Tibial nerve (tissue), 4 donors: ENCODE measurements around the gene ECT2. TPM values are rescaled to one million over a fixed set of nuclear protein-coding genes. Genes with fewer than 3 reads are reported as not detected.

Experiments used
- DNase-seq, 2 donors: peaks; one replicate each; pipeline ENCODE4 v3.0.0-alpha.2; 2019; ENCODE audit warnings: low spot score in 2 of 2
- H3K27ac ChIP-seq, 4 donors: fragments of 200-600 bp; sonication (generic) in 3 of 4; one replicate each; pipeline ENCODE4 v1.5.1; 2017 to 2019; ENCODE audit warnings: mild to moderate bottlenecking in 1 of 4
- H3K27me3 ChIP-seq, 2 donors: fragments of 200-600 bp; sonication (generic) in 1 of 2; one replicate each; pipeline versions ENCODE4 v1.5.1 to v1.6.0; 2017 to 2019
- H3K36me3 ChIP-seq, 3 donors: fragments of 200-600 bp; sonication (generic); one replicate each; pipeline ENCODE4 v1.5.1; 2018 to 2019
- H3K4me1 ChIP-seq, 4 donors: fragments of 200-600 bp; sonication (generic) in 3 of 4; one replicate each; pipeline ENCODE4 v1.5.1; 2017 to 2019
- H3K4me3 ChIP-seq, 4 donors: fragments of 200-600 bp; sonication (generic) in 3 of 4; one replicate each; pipeline ENCODE4 v1.5.1; 2017 to 2019; ENCODE audit warnings: mild to moderate bottlenecking in 1 of 4, moderate library complexity in 1 of 4
- H3K9me3 ChIP-seq, 4 donors: fragments of 200-600 bp; sonication (generic) in 3 of 4; one replicate each; pipeline ENCODE4 v1.5.1; 2017 to 2019
- EP300 ChIP-seq, 2 donors: sonication (generic); formaldehyde crosslinking; IDR thresholded peaks; one replicate each; pipeline ENCODE4 v1.6.1; 2017; ENCODE audit warnings: antibody characterized with exemption in 2 of 2, mild to moderate bottlenecking in 1 of 2
- POLR2A ChIP-seq, 2 donors: fragments of 450-650 bp; IDR thresholded peaks; one replicate each; pipeline ENCODE4 v1.6.1; 2017; ENCODE audit warnings: antibody characterized with exemption in 2 of 2, mild to moderate bottlenecking in 2 of 2, moderate library complexity in 2 of 2
- WGBS, 2 donors: methylation state at CpG; one replicate each; pipeline ENCODE4 v1.1.5; 2018; 5-methylcytosine and 5-hydroxymethylcytosine counted together
- total RNA-seq, 4 donors: library from RNA; depleted of rRNA; stranded (reverse); fragments of >200 nt; gene quantifications; one replicate each; pipeline ENCODE4 v1.1.0, GENCODE V29; 2016
- TF ChIP-seq, protein P1 (sequence below), 5 experiments: fragments of 200-600 bp in 3 of 5; fragments of 450-650 bp in 2 of 5; sonication (generic) in 3 of 5; IDR thresholded peaks; one replicate each; pipeline ENCODE4 v1.5.1; 2016 to 2019; ENCODE audit warnings: antibody characterized with exemption in 5 of 5, mild to moderate bottlenecking in 3 of 5, moderate library complexity in 2 of 5

Gene ECT2
- total RNA-seq, 4 donors from 2014 or later = 3.1 to 9.0 (median 7.0) TPM

DNA sequence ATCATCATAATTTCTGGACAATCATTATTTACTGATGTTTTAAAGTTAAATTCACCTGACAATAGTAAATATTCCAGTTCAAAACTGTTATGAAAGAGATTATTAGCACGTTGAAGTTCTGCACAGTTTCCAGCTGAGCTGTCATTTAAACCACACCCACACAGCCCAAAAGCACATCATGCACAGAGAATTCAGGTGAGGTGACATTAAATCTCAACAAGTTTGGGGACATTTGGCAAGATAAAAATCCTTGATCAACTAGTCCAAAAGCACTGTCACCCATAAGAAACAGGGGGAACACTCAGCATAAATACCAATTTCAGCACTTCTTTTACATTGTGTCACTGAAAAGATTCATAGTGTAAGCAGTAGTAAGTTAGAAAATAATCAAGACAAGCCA, 46.5 kb upstream of the ECT2 start:
- Histone ChIP-seq H3K36me3 (no peaks in the 10 kb centered on the region), H3K27ac (no peak overlapping the region), H3K9me3 (no peaks in the 10 kb centered on the region), H3K27me3 (no peaks in the 10 kb centered on the region), H3K4me3 (no peak overlapping the region), H3K4me1 (peaks cover 0 to 15% (median under 1%) of the 10 kb centered on the region in 4 donors)
- no peak for TF ChIP-seq EP300 (IDR thresholded peaks at IDR 0.05)
- 21 to 33% methylated on average over 1 of the region's 1 CpG for WGBS, 2 donors
- no peak for DNase-seq

DNA sequence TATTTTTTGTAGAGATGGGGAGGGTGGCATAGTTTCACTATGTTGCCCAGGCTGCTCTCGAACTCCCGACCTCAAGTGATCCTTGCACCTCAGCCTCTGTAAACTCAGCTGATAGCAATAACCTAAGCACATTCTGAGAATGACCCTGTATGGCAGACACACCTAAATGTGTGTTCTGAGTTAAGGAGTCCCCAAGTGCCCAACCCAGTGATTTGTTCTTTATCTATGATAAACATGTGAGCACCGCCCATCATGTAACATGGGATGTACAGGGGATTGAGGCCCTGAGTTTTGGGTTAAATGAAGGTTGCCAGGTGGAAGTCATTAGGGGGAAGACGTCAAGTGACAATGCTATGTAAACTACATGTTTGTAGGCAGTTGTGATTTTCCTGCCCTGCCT, 45.4 kb upstream of the ECT2 start:
- Histone ChIP-seq H3K4me1 (peaks cover 0 to 26% (median 4%) of the 10 kb centered on the region in 4 donors), H3K36me3 (no peaks in the 10 kb centered on the region), H3K27me3 (no peaks in the 10 kb centered on the region), H3K4me3 (no peak overlapping the region), H3K9me3 (no peaks in the 10 kb centered on the region), H3K27ac (no peak overlapping the region)
- TF ChIP-seq POLR2A (IDR thresholded peaks at IDR 0.05) (no peak), EP300 (IDR thresholded peaks at IDR 0.05) (no peak)
- TF ChIP-seq, protein P1, sequence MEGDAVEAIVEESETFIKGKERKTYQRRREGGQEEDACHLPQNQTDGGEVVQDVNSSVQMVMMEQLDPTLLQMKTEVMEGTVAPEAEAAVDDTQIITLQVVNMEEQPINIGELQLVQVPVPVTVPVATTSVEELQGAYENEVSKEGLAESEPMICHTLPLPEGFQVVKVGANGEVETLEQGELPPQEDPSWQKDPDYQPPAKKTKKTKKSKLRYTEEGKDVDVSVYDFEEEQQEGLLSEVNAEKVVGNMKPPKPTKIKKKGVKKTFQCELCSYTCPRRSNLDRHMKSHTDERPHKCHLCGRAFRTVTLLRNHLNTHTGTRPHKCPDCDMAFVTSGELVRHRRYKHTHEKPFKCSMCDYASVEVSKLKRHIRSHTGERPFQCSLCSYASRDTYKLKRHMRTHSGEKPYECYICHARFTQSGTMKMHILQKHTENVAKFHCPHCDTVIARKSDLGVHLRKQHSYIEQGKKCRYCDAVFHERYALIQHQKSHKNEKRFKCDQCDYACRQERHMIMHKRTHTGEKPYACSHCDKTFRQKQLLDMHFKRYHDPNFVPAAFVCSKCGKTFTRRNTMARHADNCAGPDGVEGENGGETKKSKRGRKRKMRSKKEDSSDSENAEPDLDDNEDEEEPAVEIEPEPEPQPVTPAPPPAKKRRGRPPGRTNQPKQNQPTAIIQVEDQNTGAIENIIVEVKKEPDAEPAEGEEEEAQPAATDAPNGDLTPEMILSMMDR (IDR thresholded peaks at IDR 0.05) = no peak
- WGBS, 2 donors = 92 to 98% methylated on average over 4 of the region's 4 CpGs
- no peak for DNase-seq

DNA sequence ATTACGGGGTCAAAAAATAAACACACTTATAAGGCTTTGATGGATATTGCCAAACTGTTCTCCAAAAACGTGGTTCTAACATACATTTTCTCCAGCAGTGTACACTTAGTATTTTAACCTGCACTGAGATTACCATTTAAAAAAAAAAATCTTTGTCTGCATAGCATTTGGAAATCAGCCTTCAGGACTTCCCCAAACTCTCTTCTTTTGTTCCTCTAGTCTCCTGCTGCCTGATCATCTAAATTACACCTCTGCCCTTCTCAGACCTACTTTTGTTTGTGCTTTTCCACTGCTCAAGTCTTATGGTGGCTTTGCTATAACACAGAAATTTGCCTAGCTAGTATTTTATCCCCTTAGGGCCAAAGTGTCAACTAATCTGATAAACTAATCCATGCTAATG, 43.5 kb upstream of the ECT2 start:
- no peaks in the 10 kb centered on the region for H3K27me3 ChIP-seq
- TF ChIP-seq EP300 (IDR thresholded peaks at IDR 0.05) = no peak
- no peak for TF ChIP-seq POLR2A (IDR thresholded peaks at IDR 0.05)
- TF ChIP-seq, protein P1 (IDR thresholded peaks at IDR 0.05) = no peak
- H3K4me3 ChIP-seq = no peak overlapping the region
- WGBS, 2 donors = 82 to 83% methylated on average over 2 of the region's 2 CpGs
- peaks cover 0 to 34% (median 4%) of the 10 kb centered on the region in 4 donors for H3K4me1 ChIP-seq
- no peaks in the 10 kb centered on the region for H3K9me3 ChIP-seq
- no peaks in the 10 kb centered on the region for H3K36me3 ChIP-seq
- H3K27ac ChIP-seq = no peak overlapping the region
- DNase-seq = no peak

DNA sequence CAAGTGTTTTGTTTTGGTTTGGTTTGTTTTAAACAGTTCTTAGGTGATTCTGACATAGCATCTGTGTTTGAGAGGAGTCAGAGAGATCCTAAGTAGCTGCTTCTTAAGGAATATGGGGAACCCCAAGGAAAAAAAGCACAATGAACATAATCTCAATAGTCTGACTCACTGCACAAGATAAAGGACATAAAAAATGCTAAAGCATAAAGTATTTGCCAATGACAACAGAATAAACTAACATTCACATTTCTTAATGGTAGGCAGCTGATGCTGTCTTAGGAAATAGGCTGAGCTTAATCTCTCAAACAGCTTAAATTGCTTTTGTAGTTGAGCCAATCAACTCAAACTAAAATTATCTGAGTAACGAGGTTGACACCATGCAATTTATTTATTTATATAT, 42.6 kb upstream of the ECT2 start:
- Histone ChIP-seq H3K9me3 (no peaks in the 10 kb centered on the region), H3K27me3 (no peaks in the 10 kb centered on the region), H3K27ac (no peak overlapping the region), H3K4me3 (no peak overlapping the region), H3K36me3 (no peaks in the 10 kb centered on the region), H3K4me1 (peaks cover 0 to 35% (median 4%) of the 10 kb centered on the region in 4 donors)
- WGBS, 2 donors = 80 to 86% methylated on average over 1 of the region's 1 CpG
- TF ChIP-seq, protein P1 (IDR thresholded peaks at IDR 0.05) = no peak
- TF ChIP-seq POLR2A (IDR thresholded peaks at IDR 0.05) (no peak), EP300 (IDR thresholded peaks at IDR 0.05) (no peak)
- DNase-seq = no peak

DNA sequence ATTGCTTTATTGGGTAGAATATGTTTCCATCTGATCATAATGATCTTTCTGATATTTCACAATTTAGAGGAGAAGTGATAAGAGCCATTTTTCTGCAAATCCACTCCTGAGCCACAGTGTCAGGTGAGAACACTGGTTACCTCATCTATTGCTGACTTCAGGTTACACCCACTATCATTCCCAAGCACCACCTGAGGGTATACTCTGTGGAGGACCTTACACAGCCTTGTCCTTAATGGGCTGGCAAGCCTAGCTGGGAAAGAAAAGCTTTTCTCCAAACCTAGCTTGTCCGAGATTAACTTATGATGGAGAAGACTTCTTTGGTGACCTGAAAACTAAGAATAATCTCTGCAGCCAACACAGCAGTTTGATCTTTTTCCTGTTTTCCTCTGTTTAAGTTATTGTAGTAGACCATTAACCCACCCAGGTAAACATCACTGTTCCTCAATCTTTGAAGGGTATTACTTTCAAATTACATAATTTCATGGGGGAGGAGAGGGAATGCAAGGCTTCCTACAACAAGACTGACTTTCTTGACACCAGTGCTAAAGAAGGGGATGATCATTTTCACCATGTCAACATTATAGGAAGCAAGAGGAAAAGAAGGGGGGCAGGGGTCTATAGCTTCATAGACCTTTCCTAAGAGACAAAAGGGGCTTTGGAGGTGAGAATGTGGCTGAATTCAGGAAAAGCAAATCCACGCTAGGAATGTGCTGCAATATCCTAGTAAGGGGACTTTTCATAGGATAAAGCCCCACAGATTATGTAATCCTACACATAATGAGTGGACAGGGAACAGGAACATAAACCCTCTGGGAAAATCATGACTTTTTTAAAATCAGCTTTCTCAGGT, 41.4 kb upstream of the ECT2 start:
- DNase-seq = no peak
- no peaks in the 10 kb centered on the region for H3K9me3 ChIP-seq
- H3K27ac ChIP-seq = peak overlapping the region in 1 of 4 donors; percentile 87
- H3K4me3 ChIP-seq = peak overlapping the region in 2 of 4 donors; percentile 72 to 87
- TF ChIP-seq EP300 (IDR thresholded peaks at IDR 0.05) (no peak), POLR2A (IDR thresholded peaks at IDR 0.05) (no peak)
- TF ChIP-seq, protein P1 (IDR thresholded peaks at IDR 0.05) = no peak
- H3K36me3 ChIP-seq = no peaks in the 10 kb centered on the region
- H3K4me1 ChIP-seq = peaks cover 0 to 35% (median 4%) of the 10 kb centered on the region in 4 donors
- no peaks in the 10 kb centered on the region for H3K27me3 ChIP-seq
- 83 to 86% methylated on average over 2 of the region's 2 CpGs for WGBS, 2 donors
